Breast epithelium (tissue), 4 donors: ENCODE results near the gene ACER1. TPM values are rescaled to one million over a fixed set of nuclear protein-coding genes. Genes with fewer than 3 reads are reported as not detected.
"Not testable (repeated sequence)": the region's sequence is repeated elsewhere in the genome, so short reads cannot be mapped to it uniquely, and the experiment has no call there.

Source experiments
- DNase-seq, 2 donors: peaks; one replicate each; pipeline ENCODE4 v3.0.0-alpha.2; 2019; ENCODE audit warnings: low spot score in 2 of 2
- H3K27ac ChIP-seq, 2 donors: fragments of 200-600 bp; sonication (generic) in 1 of 2; one replicate each; pipeline ENCODE4 v1.5.1; 2016 to 2019; ENCODE audit warnings: mild to moderate bottlenecking in 1 of 2
- H3K27me3 ChIP-seq, 2 donors: fragments of 200-600 bp; sonication (generic) in 1 of 2; one replicate each; pipeline versions ENCODE4 v1.5.1 to v1.6.0; 2017 to 2019; ENCODE audit warnings: control low read depth in 1 of 2, mild to moderate bottlenecking in 1 of 2
- H3K36me3 ChIP-seq: fragments of 200-600 bp; one replicate; pipeline ENCODE4 v1.5.1; 2019
- H3K4me1 ChIP-seq, 2 donors: fragments of 200-600 bp; sonication (generic); one replicate each; pipeline ENCODE4 v1.5.1; 2016 to 2019; ENCODE audit warnings: control low read depth in 1 of 2
- H3K4me3 ChIP-seq, 3 donors: fragments of 200-600 bp; sonication (generic); 1 replicate in 2 of 3; 2 replicates in 1 of 3; pipeline ENCODE4 v1.5.1; 2016 to 2019; ENCODE audit warnings: mild to moderate bottlenecking in 3 of 3, moderate library complexity in 2 of 3
- H3K9me3 ChIP-seq, 2 donors: fragments of 200-600 bp; sonication (generic) in 1 of 2; one replicate each; pipeline ENCODE4 v1.5.1; 2016 to 2019; ENCODE audit warnings: control low read depth in 1 of 2
- CTCF ChIP-seq, 3 donors: fragments of 450-650 bp; IDR thresholded peaks; one replicate each; pipeline ENCODE4 v1.5.1; 2016 to 2017; ENCODE audit warnings: antibody characterized with exemption in 3 of 3, mild to moderate bottlenecking in 3 of 3, moderate library complexity in 3 of 3
- POLR2A ChIP-seq: fragments of 450-650 bp; IDR thresholded peaks from one replicate; pipeline ENCODE4 v1.6.1; 2016; ENCODE audit warnings: antibody characterized with exemption, mild to moderate bottlenecking, moderate library complexity
- POLR2AphosphoS5 ChIP-seq, 3 donors: sonication (generic); formaldehyde crosslinking; IDR thresholded peaks; one replicate each; pipeline ENCODE4 v1.6.1; 2017; ENCODE audit warnings: antibody characterized with exemption in 3 of 3
- intact Hi-C: fragments of 100-400 bp; cut with DNase I; formaldehyde crosslinking; loops from one replicate; pipeline ENCODE4 v1.15.1; 2023; ENCODE audit warnings: low total_unique reads
- total RNA-seq, 3 donors: library from RNA; depleted of rRNA; stranded (reverse); fragments of >200 nt; gene quantifications; one replicate each; pipeline ENCODE4 v1.1.0, GENCODE V29; 2016

Gene ACER1
- total RNA-seq, 3 donors from 2014 or later: 0.33 TPM; not detected in 2

GRCh38 chr19:6364353-6364752, 30.9 kb upstream of the ACER1 start:
- intact Hi-C loops: no loop called here
- TF ChIP-seq CTCF (IDR thresholded peaks at IDR 0.05): no peak
- no peak for TF ChIP-seq POLR2A
- no peak for TF ChIP-seq POLR2AphosphoS5 (IDR thresholded peaks at IDR 0.05)
- H3K27ac ChIP-seq: no peak overlapping the region
- no peak overlapping the region for H3K4me3 ChIP-seq
- no peaks in the 10 kb centered on the region for H3K9me3 ChIP-seq
- H3K27me3 ChIP-seq: no peaks in the 10 kb centered on the region
- H3K4me1 ChIP-seq: peaks cover 0 to 5% of the 10 kb centered on the region in 2 donors
- H3K36me3 ChIP-seq: no peaks in the 10 kb centered on the region
- DNase-seq: no peak

- intact Hi-C loops: no loop called here
- H3K9me3 ChIP-seq: no peaks in the 10 kb centered on the region
- TF ChIP-seq POLR2A: no peak
- no peak for TF ChIP-seq CTCF (IDR thresholded peaks at IDR 0.05)
- TF ChIP-seq POLR2AphosphoS5 (IDR thresholded peaks at IDR 0.05): no peak
Measured at GRCh38 chr19:6362351-6362801, 29.0 kb upstream of the ACER1 start.

GRCh38 chr19:6362027-6362350, 28.6 kb upstream of the ACER1 start:
- Histone ChIP-seq H3K27me3 (no peaks in the 10 kb centered on the region), H3K4me3 (peak overlapping the region; percentile 79 to 95 (median 82)), H3K27ac (peak overlapping the region; percentile 87 to 93), H3K9me3 (no peaks in the 10 kb centered on the region), H3K4me1 (peaks cover 0 to 5% of the 10 kb centered on the region in 2 donors), H3K36me3 (no peaks in the 10 kb centered on the region)
- TF ChIP-seq POLR2A: no peak
- TF ChIP-seq POLR2AphosphoS5 (IDR thresholded peaks at IDR 0.05): no peak
- no peak for TF ChIP-seq CTCF (IDR thresholded peaks at IDR 0.05)
- no peak for DNase-seq
- intact Hi-C loops: no loop called here

More at GRCh38 chr19:6362351-6362801, 29.0 kb upstream of the ACER1 start:
- Histone ChIP-seq H3K27ac (peak overlapping the region; percentile 87 to 93), H3K4me1 (peaks cover 0 to 5% of the 10 kb centered on the region in 2 donors), H3K4me3 (peak overlapping the region; percentile 79 to 95 (median 82)), H3K27me3 (no peaks in the 10 kb centered on the region), H3K36me3 (no peaks in the 10 kb centered on the region)
- DNase-seq: no peak

GRCh38 chr19:6360857-6361216, 27.4 kb upstream of the ACER1 start:
- DNase-seq, H3K27me3 ChIP-seq, H3K4me1 ChIP-seq, intact Hi-C loops, H3K9me3 ChIP-seq, H3K36me3 ChIP-seq: not testable (repeated sequence)
- Histone ChIP-seq H3K4me3 (peak overlapping the region; percentile 79 to 95 (median 82)), H3K27ac (peak overlapping the region in 1 of 2 donors; percentile 87)

- H3K27ac ChIP-seq, H3K36me3 ChIP-seq, H3K27me3 ChIP-seq, H3K9me3 ChIP-seq, DNase-seq, H3K4me3 ChIP-seq, intact Hi-C loops, H3K4me1 ChIP-seq: not testable (repeated sequence)
Measured at GRCh38 chr19:6360445-6360844, 27.0 kb upstream of the ACER1 start.

GRCh38 chr19:6359568-6360341, 26.3 kb upstream of the ACER1 start:
- peaks cover 0 to 5% of the 10 kb centered on the region in 2 donors for H3K4me1 ChIP-seq
- no peak overlapping the region for H3K4me3 ChIP-seq
- no peaks in the 10 kb centered on the region for H3K36me3 ChIP-seq
- no peak for TF ChIP-seq POLR2AphosphoS5 (IDR thresholded peaks at IDR 0.05)
- TF ChIP-seq POLR2A: no peak
- no peak for TF ChIP-seq CTCF (IDR thresholded peaks at IDR 0.05)
- no peaks in the 10 kb centered on the region for H3K27me3 ChIP-seq
- no peak for DNase-seq
- intact Hi-C loops: no loop called here
- H3K9me3 ChIP-seq: no peaks in the 10 kb centered on the region
- no peak overlapping the region for H3K27ac ChIP-seq
